NCI-H748 treated with DMSO at 0.1 percent for 48 hours (cell line): ENCODE data around the gene DUS1L.

Source experiments
- DNase-seq: peaks from one replicate; lab custom pipeline; 2025; lab: John Stamatoyannopoulos, UW

DUS1L gene

GRCh38 chr17:82023447-82024241 is 42.0 kb downstream of the DUS1L start:
- DNase-seq: no peak

- DNase-seq: peak; percentile 96
These were observed 42.6 kb downstream of the DUS1L start, which contains the start of gene LRRC45 for GRCh38 chr17:82022981-82023446. Gene LRRC45, plus strand, starts transcription at chr17:82023305. Its CDS starts 339 bp downstream, at chr17:82023644.

- DNase-seq: no peak
These were observed 43.2 kb downstream of the DUS1L start, which contains the start of gene CENPX for GRCh38 chr17:82022310-82022980. Gene CENPX, minus strand, starts transcription at chr17:82022878. Its CDS starts 17 bp downstream, at chr17:82022861.

GRCh38 chr17:82021900-82022309 is 43.7 kb downstream of the DUS1L start:
- no peak for DNase-seq

- peak; percentile 7 for DNase-seq
These were observed 44.3 kb downstream of the DUS1L start for GRCh38 chr17:82021107-82021899.

GRCh38 chr17:82020572-82021106 is 45.0 kb downstream of the DUS1L start:
- DNase-seq: no peak

- DNase-seq: peak; percentile 28
These were observed 45.7 kb downstream of the DUS1L start for GRCh38 chr17:82019690-82020571.

- no peak for DNase-seq
These were observed 46.5 kb downstream of the DUS1L start for GRCh38 chr17:82018989-82019689.

GRCh38 chr17:82018152-82018988 is 47.2 kb downstream of the DUS1L start:
- DNase-seq: no peak

- no peak for DNase-seq
These were observed 47.9 kb downstream of the DUS1L start for GRCh38 chr17:82017612-82018151.

- DNase-seq: no peak
These were observed 48.6 kb downstream of the DUS1L start for GRCh38 chr17:82016875-82017459.

- DNase-seq: no peak
These were observed 49.3 kb downstream of the DUS1L start for GRCh38 chr17:82016061-82016874.

GRCh38 chr17:82015311-82015971 is 50.2 kb downstream of the DUS1L start:
- no peak for DNase-seq

GRCh38 chr17:82014971-82015310 is 50.7 kb downstream of the DUS1L start:
- DNase-seq: no peak

GRCh38 chr17:82014432-82014831 is 51.2 kb downstream of the DUS1L start:
- no peak for DNase-seq

GRCh38 chr17:82013772-82014321 is 51.8 kb downstream of the DUS1L start:
- DNase-seq: no peak

- DNase-seq: no peak
These were observed 52.3 kb downstream of the DUS1L start for GRCh38 chr17:82013341-82013740.
